Uterus (tissue), 4 donors: ENCODE results near the gene COL18A1. TPM values are rescaled to one million over a fixed set of nuclear protein-coding genes. Genes with fewer than 3 reads are reported as not detected.

Experiments
- DNase-seq, 2 donors: peaks; one replicate each; pipeline ENCODE4 v3.0.0-alpha.2; 2019 to 2020
- H3K27ac ChIP-seq, 2 donors: fragments of 200-600 bp; sonication (generic); 1 replicate in 1 of 2; 2 replicates in 1 of 2; pipeline ENCODE4 v1.5.1; 2016 to 2018
- H3K27me3 ChIP-seq, 2 donors: fragments of 200-600 bp; sonication (generic); one replicate each; pipeline ENCODE4 v1.5.1; 2018 to 2019; ENCODE audit warnings: control low read depth in 1 of 2
- H3K36me3 ChIP-seq, 2 donors: fragments of 200-600 bp; sonication (generic); one replicate each; pipeline ENCODE4 v1.5.1; 2019; ENCODE audit warnings: control low read depth in 1 of 2
- H3K4me1 ChIP-seq, 2 donors: fragments of 200-600 bp; sonication (generic); one replicate each; pipeline ENCODE4 v1.5.1; 2018 to 2019; ENCODE audit warnings: control low read depth in 1 of 2
- H3K4me3 ChIP-seq, 2 donors: fragments of 200-600 bp; sonication (generic); 1 replicate in 1 of 2; 2 replicates in 1 of 2; pipeline ENCODE4 v1.5.1; 2018 to 2019; ENCODE audit warnings: mild to moderate bottlenecking in 1 of 2
- H3K9me3 ChIP-seq, 2 donors: fragments of 200-600 bp; sonication (generic); one replicate each; pipeline ENCODE4 v1.5.1; 2019; ENCODE audit warnings: control low read depth in 1 of 2
- POLR2A ChIP-seq, 2 donors: fragments of 450-650 bp; IDR thresholded peaks; one replicate each; pipeline ENCODE4 v1.6.1; 2016; ENCODE audit warnings: antibody characterized with exemption in 2 of 2, mild to moderate bottlenecking in 1 of 2, moderate library complexity in 1 of 2
- intact Hi-C: fragments of 100-400 bp; cut with DNase I; formaldehyde crosslinking; loops from one replicate; pipeline ENCODE4 v1.15.1; 2023; ENCODE audit warnings: low total_unique reads
- total RNA-seq, 4 donors: library from RNA; depleted of rRNA in 3 of 4; stranded (reverse); fragments of >200 nt in 3 of 4; gene quantifications; one replicate each; pipeline versions ENCODE4 v1.1.0 to v1.2.4, GENCODE V29; 2014 to 2023
- TF ChIP-seq, protein P1 (sequence below), 4 experiments: fragments of 200-600 bp in 2 of 4; fragments of 450-650 bp in 2 of 4; sonication (generic) in 2 of 4; IDR thresholded peaks; one replicate each; pipeline ENCODE4 v1.5.1; 2016 to 2019; ENCODE audit warnings: antibody characterized with exemption in 4 of 4, mild to moderate bottlenecking in 2 of 4, moderate library complexity in 1 of 4
- donor health status: DM: yes; HTN: yes; CAD: no.

The COL18A1 gene
- total RNA-seq, 4 donors from 2014 or later = 73.0 to 223 (median 152) TPM

DNA sequence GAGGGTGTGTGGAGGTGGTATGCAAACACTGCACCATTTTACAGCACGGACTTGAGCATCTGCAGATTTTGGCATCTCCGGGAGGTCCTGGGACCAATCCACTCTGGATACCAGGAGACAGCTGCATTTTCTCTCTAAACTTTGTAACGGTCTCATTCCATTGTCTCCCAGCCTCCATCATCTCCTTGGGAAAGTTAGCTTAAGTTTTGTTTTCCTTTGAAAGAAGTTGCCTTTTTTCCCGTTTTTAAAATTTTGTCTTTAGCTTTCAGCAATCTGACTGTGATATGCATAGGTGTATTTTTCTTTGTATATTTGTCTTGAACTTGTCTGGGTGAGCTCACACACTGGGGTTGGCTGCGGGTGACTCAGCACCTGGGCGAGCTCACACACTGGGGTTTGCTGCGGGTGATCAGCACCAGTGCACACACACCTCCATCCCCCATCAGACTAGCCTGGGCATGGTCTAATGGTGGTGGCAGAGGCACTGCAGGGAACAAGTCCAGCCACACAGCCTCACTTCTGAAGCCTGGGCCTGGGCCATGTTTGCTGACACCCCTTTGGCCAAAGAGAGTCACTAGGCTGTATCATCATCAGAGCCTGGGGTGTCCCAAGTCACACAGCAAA, 32.1 kb upstream of the COL18A1 start:
- Histone ChIP-seq H3K4me1 (peaks cover 0 to 2% of the 10 kb centered on the region in 2 donors), H3K27ac (no peak overlapping the region), H3K36me3 (no peaks in the 10 kb centered on the region), H3K4me3 (no peak overlapping the region), H3K9me3 (no peaks in the 10 kb centered on the region), H3K27me3 (no peaks in the 10 kb centered on the region)
- intact Hi-C loops = no loop called here
- no peak for TF ChIP-seq POLR2A (IDR thresholded peaks at IDR 0.05)
- TF ChIP-seq, protein P1, sequence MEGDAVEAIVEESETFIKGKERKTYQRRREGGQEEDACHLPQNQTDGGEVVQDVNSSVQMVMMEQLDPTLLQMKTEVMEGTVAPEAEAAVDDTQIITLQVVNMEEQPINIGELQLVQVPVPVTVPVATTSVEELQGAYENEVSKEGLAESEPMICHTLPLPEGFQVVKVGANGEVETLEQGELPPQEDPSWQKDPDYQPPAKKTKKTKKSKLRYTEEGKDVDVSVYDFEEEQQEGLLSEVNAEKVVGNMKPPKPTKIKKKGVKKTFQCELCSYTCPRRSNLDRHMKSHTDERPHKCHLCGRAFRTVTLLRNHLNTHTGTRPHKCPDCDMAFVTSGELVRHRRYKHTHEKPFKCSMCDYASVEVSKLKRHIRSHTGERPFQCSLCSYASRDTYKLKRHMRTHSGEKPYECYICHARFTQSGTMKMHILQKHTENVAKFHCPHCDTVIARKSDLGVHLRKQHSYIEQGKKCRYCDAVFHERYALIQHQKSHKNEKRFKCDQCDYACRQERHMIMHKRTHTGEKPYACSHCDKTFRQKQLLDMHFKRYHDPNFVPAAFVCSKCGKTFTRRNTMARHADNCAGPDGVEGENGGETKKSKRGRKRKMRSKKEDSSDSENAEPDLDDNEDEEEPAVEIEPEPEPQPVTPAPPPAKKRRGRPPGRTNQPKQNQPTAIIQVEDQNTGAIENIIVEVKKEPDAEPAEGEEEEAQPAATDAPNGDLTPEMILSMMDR (IDR thresholded peaks at IDR 0.05) = no peak
- no peak for DNase-seq

GRCh38 chr21:45373991-45374816, 30.8 kb upstream of the COL18A1 start:
- TF ChIP-seq, protein P1 (IDR thresholded peaks at IDR 0.05) = no peak
- TF ChIP-seq POLR2A (IDR thresholded peaks at IDR 0.05) = no peak
- no peaks in the 10 kb centered on the region for H3K9me3 ChIP-seq
- H3K4me1 ChIP-seq = no peaks in the 10 kb centered on the region
- H3K27ac ChIP-seq = no peak overlapping the region
- no peak overlapping the region for H3K4me3 ChIP-seq
- no peaks in the 10 kb centered on the region for H3K36me3 ChIP-seq
- intact Hi-C loops = no loop called here
- H3K27me3 ChIP-seq = no peaks in the 10 kb centered on the region
- peak in 1 of 2 donors; percentile 22 for DNase-seq

GRCh38 chr21:45374826-45375455, 30.0 kb upstream of the COL18A1 start:
- no peak overlapping the region for H3K4me3 ChIP-seq
- H3K27me3 ChIP-seq = no peaks in the 10 kb centered on the region
- DNase-seq = peak in 1 of 2 donors; percentile 14
- H3K4me1 ChIP-seq = no peaks in the 10 kb centered on the region
- H3K27ac ChIP-seq = no peak overlapping the region
- H3K36me3 ChIP-seq = no peaks in the 10 kb centered on the region
- intact Hi-C loops = no loop called here
- no peak for TF ChIP-seq POLR2A (IDR thresholded peaks at IDR 0.05)
- TF ChIP-seq, protein P1 (IDR thresholded peaks at IDR 0.05) = no peak
- H3K9me3 ChIP-seq = no peaks in the 10 kb centered on the region

GRCh38 chr21:45376459-45377324, 28.3 kb upstream of the COL18A1 start:
- no peaks in the 10 kb centered on the region for H3K4me1 ChIP-seq
- H3K36me3 ChIP-seq = no peaks in the 10 kb centered on the region
- no peak overlapping the region for H3K4me3 ChIP-seq
- no peaks in the 10 kb centered on the region for H3K27me3 ChIP-seq
- intact Hi-C loops = no loop called here
- DNase-seq = peak; percentile 28 to 47
- TF ChIP-seq, protein P1 (IDR thresholded peaks at IDR 0.05) = no peak
- TF ChIP-seq POLR2A (IDR thresholded peaks at IDR 0.05) = no peak
- H3K9me3 ChIP-seq = no peaks in the 10 kb centered on the region
- H3K27ac ChIP-seq = no peak overlapping the region
